Prostate gland (tissue), 2 donors: ENCODE measurements around the gene LANCL3. TPM values are rescaled to one million over a fixed set of nuclear protein-coding genes. Genes with fewer than 3 reads are reported as not detected.

Source experiments
- DNase-seq: peaks from one replicate; pipeline ENCODE4 v3.0.0-alpha.2; 2019; ENCODE audit warnings: low spot score
- H3K27ac ChIP-seq, 2 donors: fragments of 200-600 bp; sonication (generic); 2 replicates each; pipeline ENCODE4 v1.5.1; 2017 to 2019
- H3K27me3 ChIP-seq: fragments of 200-600 bp; sonication (generic); replicated peaks from 2 replicates; pipeline ENCODE4 v1.5.1; 2019; ENCODE audit not compliant: insufficient read depth
- H3K36me3 ChIP-seq, 2 donors: fragments of 200-600 bp; sonication (generic); 1 replicate in 1 of 2; 2 replicates in 1 of 2; pipeline versions ENCODE4 v1.5.1 to v1.8.1; 2017 to 2019
- H3K4me1 ChIP-seq: fragments of 200-600 bp; sonication (generic); replicated peaks from 2 replicates; pipeline ENCODE4 v1.5.1; 2019
- H3K4me3 ChIP-seq, 2 donors: fragments of 200-600 bp; sonication (generic); 2 replicates each; pipeline ENCODE4 v1.5.1; 2017 to 2019
- H3K9me3 ChIP-seq: fragments of 200-600 bp; sonication (generic); 2 replicates; pipeline ENCODE4 v1.5.1; 2017
- CTCF ChIP-seq, 4 experiments: fragments of 200-600 bp in 2 of 4; fragments of 450-650 bp in 2 of 4; sonication (generic) in 2 of 4; IDR thresholded peaks; 1 replicate in 3 of 4; 2 replicates in 1 of 4; pipeline ENCODE4 v1.5.1; 2016 to 2019; ENCODE audit warnings: antibody characterized with exemption in 4 of 4, mild to moderate bottlenecking in 2 of 4, moderate library complexity in 2 of 4
- POLR2A ChIP-seq: fragments of 450-650 bp; IDR thresholded peaks from one replicate; pipeline ENCODE4 v1.6.1; 2016; ENCODE audit warnings: antibody characterized with exemption, mild to moderate bottlenecking
- POLR2AphosphoS5 ChIP-seq: sonication (generic); formaldehyde crosslinking; IDR thresholded peaks from one replicate; pipeline ENCODE4 v1.6.1; 2017; ENCODE audit warnings: antibody characterized with exemption
- WGBS: methylation state at CpG from one replicate; pipeline ENCODE4 v1.1.5; 2018; 5-methylcytosine and 5-hydroxymethylcytosine counted together
- intact Hi-C: fragments of 100-400 bp; cut with DNase I; formaldehyde crosslinking; loops from one replicate; pipeline ENCODE4 v1.14.2; 2022
- total RNA-seq, 2 donors: library from RNA; depleted of rRNA; stranded (reverse); fragments of >200 nt; gene quantifications; one replicate each; pipeline ENCODE4 v1.1.0, GENCODE V29; 2016

The LANCL3 gene
- total RNA-seq, 2 donors from 2014 or later: 0.74 to 1.2 TPM

GRCh38 chrX:37678574-37678973 is 107.1 kb downstream of the LANCL3 start:
- Histone ChIP-seq H3K27me3 (no peaks in the 10 kb centered on the region), H3K4me3 (no peak overlapping the region), H3K4me1 (no peaks in the 10 kb centered on the region), H3K9me3 (no peaks in the 10 kb centered on the region), H3K27ac (no peak overlapping the region), H3K36me3 (no peaks in the 10 kb centered on the region)
- DNase-seq: no peak
- intact Hi-C loops: no loop called here
- WGBS: 100% methylated on average over 1 of the region's 1 CpG
- TF ChIP-seq POLR2A (no peak), CTCF (IDR thresholded peaks at IDR 0.05) (no peak), POLR2AphosphoS5 (no peak)

GRCh38 chrX:37679230-37679629 is 107.8 kb downstream of the LANCL3 start:
- H3K36me3 ChIP-seq: no peaks in the 10 kb centered on the region
- H3K9me3 ChIP-seq: no peaks in the 10 kb centered on the region
- 53% methylated on average over 1 of the region's 1 CpG for WGBS
- no peaks in the 10 kb centered on the region for H3K4me1 ChIP-seq
- DNase-seq: no peak
- no peak overlapping the region for H3K4me3 ChIP-seq
- no peak overlapping the region for H3K27ac ChIP-seq
- no peaks in the 10 kb centered on the region for H3K27me3 ChIP-seq
- TF ChIP-seq POLR2AphosphoS5 (no peak), POLR2A (no peak), CTCF (IDR thresholded peaks at IDR 0.05) (no peak)
- intact Hi-C loops: no loop called here

- WGBS: 89% methylated on average over 1 of the region's 1 CpG
These were observed 108.4 kb downstream of the LANCL3 start for GRCh38 chrX:37679888-37680287.

GRCh38 chrX:37684426-37684825 is 113.0 kb downstream of the LANCL3 start:
- no peak for DNase-seq
- Histone ChIP-seq H3K27ac (peak overlapping the region in 1 of 2 donors; percentile 72), H3K4me3 (no peak overlapping the region), H3K36me3 (no peaks in the 10 kb centered on the region), H3K4me1 (no peaks in the 10 kb centered on the region), H3K9me3 (no peaks in the 10 kb centered on the region), H3K27me3 (no peaks in the 10 kb centered on the region)
- TF ChIP-seq POLR2AphosphoS5: no peak
- no peak for TF ChIP-seq CTCF (IDR thresholded peaks at IDR 0.05)
- no peak for TF ChIP-seq POLR2A
- intact Hi-C loops: no loop called here

More at GRCh38 chrX:37679888-37680287, 108.4 kb downstream of the LANCL3 start:
- H3K27ac ChIP-seq: no peak overlapping the region
- H3K27me3 ChIP-seq: no peaks in the 10 kb centered on the region
- no peaks in the 10 kb centered on the region for H3K36me3 ChIP-seq
- H3K9me3 ChIP-seq: no peaks in the 10 kb centered on the region
- no peak for TF ChIP-seq POLR2AphosphoS5
- no peak for TF ChIP-seq POLR2A
- no peak for TF ChIP-seq CTCF (IDR thresholded peaks at IDR 0.05)
- intact Hi-C loops: no loop called here
- H3K4me1 ChIP-seq: no peaks in the 10 kb centered on the region
- no peak overlapping the region for H3K4me3 ChIP-seq
- DNase-seq: no peak

GRCh38 chrX:37684973-37685372 is 113.5 kb downstream of the LANCL3 start:
- no peaks in the 10 kb centered on the region for H3K36me3 ChIP-seq
- no peaks in the 10 kb centered on the region for H3K4me1 ChIP-seq
- WGBS: 80% methylated on average over 3 of the region's 3 CpGs
- no peak for DNase-seq
- no peaks in the 10 kb centered on the region for H3K27me3 ChIP-seq
- H3K4me3 ChIP-seq: no peak overlapping the region
- TF ChIP-seq POLR2AphosphoS5 (no peak), CTCF (IDR thresholded peaks at IDR 0.05) (no peak), POLR2A (no peak)
- intact Hi-C loops: loop anchor here (5.0 kb wide), 1 partner anchor 162 kb away; the partner anchor contains the start of gene DYNLT3
- H3K9me3 ChIP-seq: no peaks in the 10 kb centered on the region
- peak overlapping the region; percentile 33 to 72 for H3K27ac ChIP-seq
